H9 (cell line): ENCODE measurements around the gene NEURL1B. TPM values are rescaled to one million over a fixed set of nuclear protein-coding genes. Genes with fewer than 3 reads are reported as not detected.

Source experiments
- DNase-seq: peaks from one replicate; pipeline ENCODE4 v3.0.0-alpha.2; 2017
- H2AFZ ChIP-seq: one replicate; pipeline ENCODE4 v1.6.1; 2013; ENCODE audit warnings: mild to moderate bottlenecking, low read length, control low read depth, moderate library complexity
- H2AK5ac ChIP-seq: 2 replicates; pipeline ENCODE4 v1.6.1; 2013; ENCODE audit warnings: low read length, control low read depth, mixed read lengths; ENCODE audit not compliant: insufficient read length
- H2BK120ac ChIP-seq: one replicate; pipeline ENCODE4 v1.6.1; 2013; ENCODE audit warnings: low read depth, mild to moderate bottlenecking, low read length, control low read depth, inconsistent platforms; ENCODE audit not compliant: poor library complexity, severe bottlenecking
- H2BK12ac ChIP-seq: 2 replicates; pipeline ENCODE4 v1.6.1; 2013; ENCODE audit warnings: low read length, control low read depth, mixed read lengths, low read depth; ENCODE audit not compliant: insufficient read length
- H2BK15ac ChIP-seq: 2 replicates; pipeline ENCODE4 v1.6.1; 2013; ENCODE audit warnings: low read depth, low read length, control low read depth
- H2BK20ac ChIP-seq: one replicate; pipeline ENCODE4 v1.6.1; 2013; ENCODE audit warnings: low read depth, mild to moderate bottlenecking, low read length, control low read depth, inconsistent platforms; ENCODE audit not compliant: poor library complexity, severe bottlenecking
- H2BK5ac ChIP-seq: 2 replicates; pipeline ENCODE4 v1.6.1; 2013; ENCODE audit warnings: low read length, control low read depth, mixed read lengths; ENCODE audit not compliant: insufficient read length
- H3K14ac ChIP-seq: 2 replicates; pipeline ENCODE4 v1.6.1; 2013; ENCODE audit warnings: low read length, control low read depth; ENCODE audit not compliant: insufficient read depth
- H3K18ac ChIP-seq: 2 replicates; pipeline ENCODE4 v1.6.1; 2013; ENCODE audit warnings: low read depth, mild to moderate bottlenecking, mixed read lengths, low read length, control low read depth; ENCODE audit not compliant: insufficient read length
- H3K23ac ChIP-seq: 2 replicates; pipeline ENCODE4 v1.6.1; 2013; ENCODE audit warnings: low read length, control low read depth, mixed read lengths, low read depth; ENCODE audit not compliant: insufficient read length
- H3K23me2 ChIP-seq: 2 replicates; pipeline ENCODE4 v1.6.1; 2013; ENCODE audit warnings: low read depth, mild to moderate bottlenecking, mixed read lengths, low read length, control low read depth; ENCODE audit not compliant: insufficient read length, poor library complexity, severe bottlenecking
- H3K27ac ChIP-seq: 2 replicates; pipeline ENCODE4 v1.5.1; 2013; ENCODE audit warnings: low read length, control low read depth, mixed read lengths, low read depth; ENCODE audit not compliant: insufficient read length
- H3K27me3 ChIP-seq: 2 replicates; pipeline ENCODE4 v1.6.1; 2013; ENCODE audit warnings: low read length, control low read depth, inconsistent platforms; ENCODE audit not compliant: insufficient read depth
- H3K4ac ChIP-seq: 2 replicates; pipeline ENCODE4 v1.6.1; 2013; ENCODE audit warnings: low read depth, mild to moderate bottlenecking, control low read depth, inconsistent platforms, low read length, moderate library complexity
- H3K4me1 ChIP-seq: 2 replicates; pipeline ENCODE4 v1.6.1; 2013; ENCODE audit warnings: low read length, control low read depth, inconsistent platforms; ENCODE audit not compliant: insufficient read depth
- H3K4me2 ChIP-seq: 2 replicates; pipeline ENCODE4 v1.6.1; 2013; ENCODE audit warnings: low read length, control low read depth, mixed read lengths; ENCODE audit not compliant: insufficient read length, insufficient read depth
- H3K56ac ChIP-seq: 2 replicates; pipeline ENCODE4 v1.6.1; 2013; ENCODE audit warnings: low read depth, mild to moderate bottlenecking, mixed read lengths, low read length, control low read depth; ENCODE audit not compliant: insufficient read length
- H3K79me1 ChIP-seq: 2 replicates; pipeline ENCODE4 v1.6.1; 2013; ENCODE audit warnings: low read depth, mild to moderate bottlenecking, moderate library complexity, low read length, control low read depth, inconsistent platforms; ENCODE audit not compliant: insufficient read depth, poor library complexity, severe bottlenecking
- H3K79me2 ChIP-seq: 2 replicates; pipeline ENCODE4 v1.6.1; 2013; ENCODE audit warnings: low read length, control low read depth, inconsistent platforms; ENCODE audit not compliant: insufficient read depth
- H3K9ac ChIP-seq: 2 replicates; pipeline ENCODE4 v1.6.1; 2013; ENCODE audit warnings: low read length, control low read depth, mixed read lengths; ENCODE audit not compliant: insufficient read length; ENCODE audit errors: extremely low read depth
- H3K9me3 ChIP-seq: one replicate; pipeline ENCODE4 v1.6.1; 2013; ENCODE audit warnings: low read depth, low read length, inconsistent platforms; ENCODE audit not compliant: control insufficient read depth
- H3T11ph ChIP-seq: one replicate; pipeline ENCODE4 v1.6.1; 2013; ENCODE audit warnings: mild to moderate bottlenecking, low read length, control low read depth, inconsistent platforms
- H4K20me1 ChIP-seq: one replicate; pipeline ENCODE4 v1.6.1; 2013; ENCODE audit not compliant: control insufficient read depth, insufficient read length, insufficient read depth
- H4K5ac ChIP-seq: 2 replicates; pipeline ENCODE4 v1.6.1; 2013; ENCODE audit warnings: low read depth, mild to moderate bottlenecking, mixed read lengths, low read length, control low read depth; ENCODE audit not compliant: insufficient read length
- H4K8ac ChIP-seq: replicated peaks from 2 replicates; pipeline ENCODE4 v1.6.1; 2013; ENCODE audit warnings: low read length, control low read depth, mixed read lengths, low read depth; ENCODE audit not compliant: insufficient read length
- H4K91ac ChIP-seq: 2 replicates; pipeline ENCODE4 v1.6.1; 2013; ENCODE audit warnings: low read depth, mild to moderate bottlenecking, moderate library complexity, mixed read lengths, low read length, control low read depth; ENCODE audit not compliant: insufficient read length
- H3K27ac Mint-ChIP-seq, 3 experiments: 2 replicates in 2 of 3; 3 replicates in 1 of 3; pipeline ENCODE4 v1.8.0; 2020 to 2021; ENCODE audit warnings: mixed read lengths in 3 of 3, mild to moderate bottlenecking in 1 of 3, moderate library complexity in 1 of 3
- H3K27me3 Mint-ChIP-seq: 2 replicates; pipeline ENCODE4 v1.8.0; 2021; ENCODE audit warnings: low read depth, mild to moderate bottlenecking, moderate library complexity, mixed read lengths
- H3K36me3 Mint-ChIP-seq, 3 experiments: 2 replicates in 2 of 3; 3 replicates in 1 of 3; pipeline ENCODE4 v1.8.0; 2020 to 2021; ENCODE audit warnings: low read depth in 3 of 3, mixed read lengths in 3 of 3; ENCODE audit not compliant: insufficient read depth in 1 of 3
- H3K4me1 Mint-ChIP-seq, 2 experiments: 2 replicates each; pipeline ENCODE4 v1.8.0; 2020; ENCODE audit warnings: mixed read lengths in 2 of 2
- H3K4me3 Mint-ChIP-seq, 2 experiments: 2 replicates in 1 of 2; 3 replicates in 1 of 2; pipeline ENCODE4 v1.8.0; 2020 to 2021; ENCODE audit warnings: mild to moderate bottlenecking in 2 of 2, mixed read lengths in 2 of 2, moderate library complexity in 1 of 2
- H3K9me3 Mint-ChIP-seq, 2 experiments: 2 replicates in 1 of 2; 3 replicates in 1 of 2; pipeline ENCODE4 v1.8.0; 2020; ENCODE audit warnings: mild to moderate bottlenecking in 2 of 2, mixed read lengths in 2 of 2, moderate library complexity in 1 of 2
- WGBS: extraction: QIAGEN DNeasy Blood & Tissue Kit; methylation state at CpG from one replicate; pipeline ENCODE4 v1.1.7; 2013; ENCODE audit warnings: missing lambda C conversion rate, low lambda C conversion rate, mixed read lengths; ENCODE audit not compliant: insufficient read length; ENCODE audit errors: extremely low coverage; 5-methylcytosine and 5-hydroxymethylcytosine counted together
- total RNA-seq: library from RNA; stranded (reverse); gene quantifications from 2 replicates; pipeline ENCODE4 v1.2.1, GENCODE V29; 2021
- TF ChIP-seq, protein P1 (sequence below): fragments of 200-600 bp; sonication (generic); conservative IDR thresholded peaks from 3 replicates; pipeline ENCODE4 v1.8.0; 2021; ENCODE audit warnings: antibody characterized with exemption, mild to moderate bottlenecking

The NEURL1B gene
- total RNA-seq, 1 experiment from 2014 or later: 3.6 TPM

DNA sequence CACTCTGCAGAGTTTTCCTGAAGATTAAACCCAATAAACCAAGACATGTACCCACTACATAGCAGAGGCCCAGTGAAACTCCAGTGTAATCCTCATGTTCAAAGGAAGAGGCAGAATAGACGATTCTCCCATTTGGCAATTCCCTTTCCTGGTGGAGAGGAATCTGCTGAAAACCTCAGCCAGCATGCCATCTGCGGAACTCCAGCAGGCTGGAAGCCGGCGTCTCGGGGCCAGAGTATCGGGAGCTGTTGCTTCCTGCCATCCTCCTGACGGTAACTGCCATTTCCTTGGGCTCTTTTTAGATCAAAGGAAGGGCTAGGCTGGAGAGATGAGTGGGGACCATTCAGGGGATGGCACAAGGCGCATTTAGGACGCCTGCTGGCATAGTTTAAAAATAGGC lies 20.5 kb downstream of the NEURL1B start:
- H4K8ac ChIP-seq: no peak overlapping the region
- no peak overlapping the region for H2BK20ac ChIP-seq
- no peak overlapping the region for H4K5ac ChIP-seq
- H3K79me1 ChIP-seq: no peaks in the 10 kb centered on the region
- no peaks in the 10 kb centered on the region for H3K9me3 Mint-ChIP-seq
- H2BK5ac ChIP-seq: no peak overlapping the region
- H3K4me1 Mint-ChIP-seq: peaks cover 10 to 20% of the 10 kb centered on the region in 2 experiments
- H2BK120ac ChIP-seq: no peak overlapping the region
- 0 out of 7 replicates have a peak, but pooled peaks cover 0 to 2% (median 0%) of the 10 kb centered on the region in 3 experiments for H3K36me3 Mint-ChIP-seq
- no peak overlapping the region for H2AFZ ChIP-seq
- no peak overlapping the region for H3K23ac ChIP-seq
- no peak for DNase-seq
- no peak overlapping the region for H3K4me2 ChIP-seq
- H3K27ac ChIP-seq: no peak overlapping the region
- H2AK5ac ChIP-seq: no peak overlapping the region
- H4K91ac ChIP-seq: no peak overlapping the region
- H3K14ac ChIP-seq: no peak overlapping the region
- H3K27me3 Mint-ChIP-seq: peaks cover 1% of the 10 kb centered on the region
- H3K23me2 ChIP-seq: no peaks in the 10 kb centered on the region
- H2BK12ac ChIP-seq: no peak overlapping the region
- H3K4me1 ChIP-seq: no peaks in the 10 kb centered on the region; the same call in 1 of the 2 replicates
- no peaks in the 10 kb centered on the region; the same call in 1 of the 2 replicates for H3K27me3 ChIP-seq
- H3K79me2 ChIP-seq: no peaks in the 10 kb centered on the region
- no peak overlapping the region for H3K4me3 Mint-ChIP-seq
- no peak overlapping the region for H3T11ph ChIP-seq
- TF ChIP-seq, protein P1, sequence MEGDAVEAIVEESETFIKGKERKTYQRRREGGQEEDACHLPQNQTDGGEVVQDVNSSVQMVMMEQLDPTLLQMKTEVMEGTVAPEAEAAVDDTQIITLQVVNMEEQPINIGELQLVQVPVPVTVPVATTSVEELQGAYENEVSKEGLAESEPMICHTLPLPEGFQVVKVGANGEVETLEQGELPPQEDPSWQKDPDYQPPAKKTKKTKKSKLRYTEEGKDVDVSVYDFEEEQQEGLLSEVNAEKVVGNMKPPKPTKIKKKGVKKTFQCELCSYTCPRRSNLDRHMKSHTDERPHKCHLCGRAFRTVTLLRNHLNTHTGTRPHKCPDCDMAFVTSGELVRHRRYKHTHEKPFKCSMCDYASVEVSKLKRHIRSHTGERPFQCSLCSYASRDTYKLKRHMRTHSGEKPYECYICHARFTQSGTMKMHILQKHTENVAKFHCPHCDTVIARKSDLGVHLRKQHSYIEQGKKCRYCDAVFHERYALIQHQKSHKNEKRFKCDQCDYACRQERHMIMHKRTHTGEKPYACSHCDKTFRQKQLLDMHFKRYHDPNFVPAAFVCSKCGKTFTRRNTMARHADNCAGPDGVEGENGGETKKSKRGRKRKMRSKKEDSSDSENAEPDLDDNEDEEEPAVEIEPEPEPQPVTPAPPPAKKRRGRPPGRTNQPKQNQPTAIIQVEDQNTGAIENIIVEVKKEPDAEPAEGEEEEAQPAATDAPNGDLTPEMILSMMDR: no peak
- H4K20me1 ChIP-seq: peaks cover 2% of the 10 kb centered on the region
- no peak overlapping the region for H3K4ac ChIP-seq
- no peak overlapping the region for H3K9ac ChIP-seq
- H3K56ac ChIP-seq: no peak overlapping the region
- H3K9me3 ChIP-seq: no peaks in the 10 kb centered on the region
- H2BK15ac ChIP-seq: no peak overlapping the region
- no peak overlapping the region for H3K18ac ChIP-seq
- no peak overlapping the region for H3K27ac Mint-ChIP-seq
- WGBS: no CpG with 5 or more reads among the region's 9 CpGs
